PC-3 (cell line): ENCODE results near the gene MYLK. TPM values are rescaled to one million over a fixed set of nuclear protein-coding genes. Genes with fewer than 3 reads are reported as not detected.

Source experiments
- ATAC-seq: fragments of 200-7000 bp; cut with Tn5 transposase; 2 replicates; pipeline ENCODE4 v1.9.1; 2020; ENCODE audit warnings: mild to moderate bottlenecking, moderate library complexity
- BruUV-seq: library from RNA; stranded (reverse); fragments of 400-500 nt; replicated peaks from 2 replicates; lab custom pipeline; 2021; lab: Mats Ljungman, UMichigan
- CTCF ChIA-PET: fragments of 300-600 bp; sonication (Branson Sonifier 250); formaldehyde crosslinking; loops from one replicate; lab custom pipeline; 2022; ENCODE audit warnings: antibody characterized with exemption; lab: Charles Lee
- POLR2A ChIA-PET: fragments of 300-600 bp; sonication (Branson Sonifier 250); formaldehyde crosslinking; loops from one replicate; lab custom pipeline; 2022; ENCODE audit warnings: antibody characterized with exemption; ENCODE audit not compliant: unreplicated experiment; lab: Charles Lee
- DNase-seq: peaks from one replicate; pipeline ENCODE4 v3.0.0-alpha.2; 2015
- H2AFZ ChIP-seq: fragments of 300-600 bp; sonication (generic); 2 replicates; pipeline ENCODE4 v1.6.0; 2016; ENCODE audit warnings: antibody characterized with exemption, low read length
- H3F3A ChIP-seq: fragments of 300-600 bp; sonication (generic); one replicate; pipeline ENCODE4 v1.6.0; 2017; ENCODE audit warnings: antibody characterized with exemption, low read length, control low read depth, mild to moderate bottlenecking; ENCODE audit not compliant: unreplicated experiment
- H3K27ac ChIP-seq: fragments of 300-600 bp; sonication (generic); 2 replicates; pipeline ENCODE4 v1.5.1; 2016; ENCODE audit warnings: mild to moderate bottlenecking, low read length
- H3K27me3 ChIP-seq: fragments of 300-600 bp; sonication (generic); 2 replicates; pipeline ENCODE4 v1.6.1; 2016; ENCODE audit warnings: low read length, mixed read lengths
- H3K36me3 ChIP-seq: fragments of 300-600 bp; sonication (generic); 2 replicates; pipeline ENCODE4 v1.6.1; 2016; ENCODE audit warnings: low read depth, mixed run types, low read length, mixed read lengths
- H3K4me1 ChIP-seq: fragments of 300-600 bp; sonication (generic); 2 replicates; pipeline ENCODE4 v1.5.1; 2016; ENCODE audit warnings: low read length; ENCODE audit not compliant: insufficient read depth
- H3K4me2 ChIP-seq: fragments of 300-600 bp; sonication (generic); 2 replicates; pipeline ENCODE4 v1.6.0; 2016; ENCODE audit warnings: low read length
- H3K4me3 ChIP-seq: fragments of 300-600 bp; sonication (generic); 2 replicates; pipeline ENCODE4 v1.5.1; 2016; ENCODE audit warnings: mild to moderate bottlenecking, low read length, mixed read lengths
- H3K79me2 ChIP-seq: fragments of 300-600 bp; sonication (generic); 2 replicates; pipeline ENCODE4 v1.6.1; 2017; ENCODE audit warnings: low read length, mixed read lengths
- H3K9ac ChIP-seq: fragments of 300-600 bp; sonication (generic); 2 replicates; pipeline ENCODE4 v1.6.0; 2016; ENCODE audit warnings: mild to moderate bottlenecking, low read length
- H3K9me2 ChIP-seq: fragments of 300-600 bp; sonication (generic); replicated peaks from 2 replicates; pipeline ENCODE4 v1.6.1; 2016; ENCODE audit warnings: mixed run types, low read length, mixed read lengths
- H3K9me3 ChIP-seq: fragments of 300-600 bp; sonication (generic); 2 replicates; pipeline ENCODE4 v1.6.1; 2016; ENCODE audit warnings: low read length, mixed read lengths
- H4K20me1 ChIP-seq: fragments of 300-600 bp; sonication (generic); 2 replicates; pipeline ENCODE4 v1.6.1; 2016; ENCODE audit warnings: low read length, mixed read lengths
- CTCF ChIP-seq: fragments of 300-600 bp; sonication (generic); conservative IDR thresholded peaks from 2 replicates; pipeline ENCODE4 v1.5.1; 2017; ENCODE audit warnings: antibody characterized with exemption, low read depth, mild to moderate bottlenecking, low read length
- EZH2 ChIP-seq: fragments of 300-600 bp; sonication (generic); IDR thresholded peaks from one replicate; pipeline ENCODE4 v1.6.1; 2017; ENCODE audit warnings: antibody characterized with exemption, mild to moderate bottlenecking, low read length; ENCODE audit not compliant: unreplicated experiment
- EZH2phosphoT487 ChIP-seq: fragments of 300-600 bp; sonication (generic); IDR thresholded peaks from 2 replicates; pipeline ENCODE4 v1.6.1; 2018; ENCODE audit warnings: mild to moderate bottlenecking, antibody characterized with exemption, low read length, borderline replicate concordance
- intact Hi-C: fragments of 100-400 bp; cut with micrococcal nuclease; formaldehyde crosslinking; loops from 2 replicates; pipeline ENCODE4 v1.9.0; 2023
- total RNA-seq: library from RNA; depleted of rRNA; stranded (reverse); fragments of >200 nt; gene quantifications from 2 replicates; pipeline ENCODE4 v1.2.3, GENCODE V29; 2014

Gene MYLK
- total RNA-seq, 1 experiment from 2014 or later = 6.9 TPM

DNA sequence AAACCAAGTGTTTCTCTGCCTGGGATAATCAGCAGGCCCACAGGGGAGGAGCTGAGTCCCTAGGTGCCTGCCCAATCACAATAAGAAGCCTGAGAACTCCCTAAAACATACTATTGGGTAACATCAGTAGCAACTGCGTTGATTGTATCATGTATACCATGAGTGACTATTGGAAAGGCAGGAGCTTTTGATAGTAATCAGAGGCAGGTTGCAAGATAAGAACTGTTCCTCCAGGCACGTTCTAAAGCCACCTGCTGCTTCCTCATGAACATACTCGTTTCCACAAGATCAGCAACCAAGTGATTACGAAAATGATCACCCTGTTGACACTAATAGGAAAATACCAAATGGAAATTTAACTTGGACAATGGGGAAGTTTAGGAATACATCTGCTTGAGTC, 6.7 kb downstream of the MYLK start:
- H3K79me2 ChIP-seq = no peaks in the 10 kb centered on the region
- H4K20me1 ChIP-seq = no peaks in the 10 kb centered on the region
- no peak overlapping the region for H3K27ac ChIP-seq
- H3K9me2 ChIP-seq = no peaks in the 10 kb centered on the region
- intact Hi-C loops = loop anchor here (10.0 kb wide), 1 partner anchor 223 kb away; no protein-coding TSS in a partner anchor
- ChIA-PET CTCF (no interaction called here), POLR2A (no interaction called here)
- DNase-seq = no peak
- H3K27me3 ChIP-seq = no peaks in the 10 kb centered on the region
- no peaks in the 10 kb centered on the region for H3K4me1 ChIP-seq
- no peaks in the 10 kb centered on the region for H3K9me3 ChIP-seq
- H3F3A ChIP-seq = no peaks in the 10 kb centered on the region
- ATAC-seq = no peak
- no peak overlapping the region for H3K4me2 ChIP-seq
- no TSS peak for BruUV-seq
- no peak overlapping the region for H2AFZ ChIP-seq
- no peak overlapping the region for H3K9ac ChIP-seq
- H3K36me3 ChIP-seq = no peaks in the 10 kb centered on the region
- TF ChIP-seq EZH2phosphoT487 = no peak
- TF ChIP-seq CTCF = no peak
- no peak for TF ChIP-seq EZH2
- H3K4me3 ChIP-seq = no peak overlapping the region

- Histone ChIP-seq H4K20me1 (no peaks in the 10 kb centered on the region), H3K9ac (no peak overlapping the region), H3K9me2 (no peaks in the 10 kb centered on the region), H3F3A (no peaks in the 10 kb centered on the region), H3K4me3 (no peak overlapping the region), H3K9me3 (no peaks in the 10 kb centered on the region), H3K4me2 (no peak overlapping the region), H3K79me2 (no peaks in the 10 kb centered on the region), H3K4me1 (no peaks in the 10 kb centered on the region), H3K27ac (no peak overlapping the region), H3K27me3 (no peaks in the 10 kb centered on the region), H3K36me3 (no peaks in the 10 kb centered on the region), H2AFZ (no peak overlapping the region)
- intact Hi-C loops = loop anchor here (10.0 kb wide), 1 partner anchor 222 kb away; no protein-coding TSS in a partner anchor
- no TSS peak for BruUV-seq
- DNase-seq = peak; percentile 23
- CTCF ChIA-PET = no interaction called here
- POLR2A ChIA-PET = no interaction called here
- ATAC-seq = no peak
- no peak for TF ChIP-seq EZH2
- peak; percentile 55 for TF ChIP-seq CTCF
- TF ChIP-seq EZH2phosphoT487 = no peak
Observed at GRCh38 chr3:123876858-123877257, 7.3 kb downstream of the MYLK start.

DNA sequence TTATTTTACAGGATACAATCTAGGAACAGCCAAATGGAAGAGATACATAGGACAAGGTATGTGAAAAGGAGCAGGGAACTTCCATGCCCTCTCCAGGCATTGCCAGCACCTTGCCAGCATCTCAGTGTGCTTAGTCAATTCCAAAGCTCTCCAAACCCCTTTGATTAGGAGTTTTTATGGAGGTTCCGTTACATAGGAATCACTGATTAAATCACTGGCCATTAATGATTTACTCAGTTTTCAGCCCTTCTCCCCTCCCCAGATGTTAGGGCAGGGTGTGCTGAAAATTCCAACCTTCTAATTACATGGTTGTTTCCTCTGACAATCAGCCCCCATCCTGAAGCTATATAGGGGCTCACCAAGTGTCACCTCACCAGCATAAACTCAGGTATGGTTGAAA, 11.5 kb downstream of the MYLK start:
- no peaks in the 10 kb centered on the region for H3K9me3 ChIP-seq
- DNase-seq = no peak
- no peak overlapping the region for H3K4me2 ChIP-seq
- no peaks in the 10 kb centered on the region for H3K79me2 ChIP-seq
- no peak overlapping the region for H3K4me3 ChIP-seq
- H3K27ac ChIP-seq = no peak overlapping the region
- no peaks in the 10 kb centered on the region for H4K20me1 ChIP-seq
- H3K36me3 ChIP-seq = no peaks in the 10 kb centered on the region
- TF ChIP-seq EZH2 (no peak), CTCF (no peak), EZH2phosphoT487 (no peak)
- H3K4me1 ChIP-seq = peaks cover 12% of the 10 kb centered on the region
- no peak for ATAC-seq
- ChIA-PET CTCF (no interaction called here), POLR2A (no interaction called here)
- no peaks in the 10 kb centered on the region for H3F3A ChIP-seq
- H3K9ac ChIP-seq = no peak overlapping the region
- intact Hi-C loops = loop anchor here (10.0 kb wide), 1 partner anchor 218 kb away; no protein-coding TSS in a partner anchor
- H2AFZ ChIP-seq = no peak overlapping the region
- no peaks in the 10 kb centered on the region for H3K9me2 ChIP-seq
- H3K27me3 ChIP-seq = no peaks in the 10 kb centered on the region
- BruUV-seq = no TSS peak
